GM18511 (cell line): ENCODE data around the gene MINDY3.
A peak's percentile ranks its signal among the peaks of the same experiment; 100 is the strongest.
"Not testable (repeated sequence)": the region's sequence is repeated elsewhere in the genome, so short reads cannot be mapped to it uniquely, and the experiment has no call there.

Source experiments
- ATAC-seq: cut with Tn5 transposase; IDR thresholded peaks from one replicate; pipeline ENCODE4 v1.9.1; 2021; ENCODE audit warnings: mild to moderate bottlenecking, moderate library complexity; ENCODE audit not compliant: unreplicated experiment

Gene MINDY3

GRCh38 chr10:15781381-15781960 lies 78.8 kb downstream of the MINDY3 start:
- no peak for ATAC-seq

- ATAC-seq, result no peak
Measured at GRCh38 chr10:15780353-15781135, 79.8 kb downstream of the MINDY3 start.

- no peak for ATAC-seq
Measured at GRCh38 chr10:15775513-15775912, 84.8 kb downstream of the MINDY3 start.

GRCh38 chr10:15774534-15774933 lies 85.8 kb downstream of the MINDY3 start:
- not testable (repeated sequence) for ATAC-seq

GRCh38 chr10:15764892-15765454 lies 95.3 kb downstream of the MINDY3 start:
- no peak for ATAC-seq

GRCh38 chr10:15763006-15763405 lies 97.3 kb downstream of the MINDY3 start:
- ATAC-seq, result no peak

GRCh38 chr10:15762239-15762638 lies 98.1 kb downstream of the MINDY3 start:
- ATAC-seq, result not testable (repeated sequence)

- not testable (repeated sequence) for ATAC-seq
Measured at GRCh38 chr10:15761224-15761623, 99.1 kb downstream of the MINDY3 start.

- no peak for ATAC-seq
Measured at GRCh38 chr10:15760681-15761080, 99.6 kb downstream of the MINDY3 start.

- ATAC-seq, result no peak
Measured at GRCh38 chr10:15759265-15759664, 101.0 kb downstream of the MINDY3 start.

GRCh38 chr10:15758618-15759017 lies 101.7 kb downstream of the MINDY3 start:
- no peak for ATAC-seq

GRCh38 chr10:15754937-15755336 lies 105.4 kb downstream of the MINDY3 start:
- ATAC-seq, result no peak

GRCh38 chr10:15751046-15751445 lies 109.3 kb downstream of the MINDY3 start:
- no peak for ATAC-seq

GRCh38 chr10:15748126-15748525 lies 112.2 kb downstream of the MINDY3 start:
- ATAC-seq, result no peak

- no peak for ATAC-seq
Measured at GRCh38 chr10:15747632-15748031, 112.7 kb downstream of the MINDY3 start.

- no peak for ATAC-seq
Measured at GRCh38 chr10:15745751-15746150, 114.6 kb downstream of the MINDY3 start.

- ATAC-seq, result peak; percentile 80
Measured at GRCh38 chr10:15744217-15744865, 116.0 kb downstream of the MINDY3 start.

- ATAC-seq, result no peak
Measured at GRCh38 chr10:15743443-15743842, 116.9 kb downstream of the MINDY3 start.

GRCh38 chr10:15742836-15743235 lies 117.5 kb downstream of the MINDY3 start:
- no peak for ATAC-seq

- no peak for ATAC-seq
Measured at GRCh38 chr10:15742102-15742501, 118.2 kb downstream of the MINDY3 start.

GRCh38 chr10:15741581-15741980 lies 118.7 kb downstream of the MINDY3 start:
- no peak for ATAC-seq

- ATAC-seq, result no peak
Measured at GRCh38 chr10:15740261-15740660, 120.0 kb downstream of the MINDY3 start.
